Gastroesophageal sphincter (tissue), 4 donors: ENCODE results near the gene CASQ1. TPM values are rescaled to one million over a fixed set of nuclear protein-coding genes. Genes with fewer than 3 reads are reported as not detected.

Experiments
- ATAC-seq: fragments of 150-250 bp; one replicate; pipeline ENCODE4 v1.9.1; 2016; ENCODE audit warnings: mild to moderate bottlenecking, moderate library complexity
- H3K27ac ChIP-seq, 4 donors: fragments of 200-600 bp; sonication (generic) in 3 of 4; 1 replicate in 3 of 4; 2 replicates in 1 of 4; pipeline ENCODE4 v1.5.1; 2016 to 2019
- H3K27me3 ChIP-seq: fragments of 200-600 bp; sonication (generic); one replicate; pipeline ENCODE4 v1.5.1; 2019
- H3K36me3 ChIP-seq, 2 donors: fragments of 200-600 bp; sonication (generic); one replicate each; pipeline ENCODE4 v1.5.1; 2019; ENCODE audit warnings: control low read depth in 1 of 2
- H3K4me1 ChIP-seq, 3 donors: fragments of 200-600 bp; sonication (generic); 1 replicate in 2 of 3; 2 replicates in 1 of 3; pipeline ENCODE4 v1.5.1; 2016 to 2019; ENCODE audit warnings: control low read depth in 2 of 3
- H3K4me3 ChIP-seq, 2 donors: fragments of 200-600 bp; sonication (generic); one replicate each; pipeline ENCODE4 v1.5.1; 2019; ENCODE audit warnings: mild to moderate bottlenecking in 1 of 2, moderate library complexity in 1 of 2
- H3K9me3 ChIP-seq, 3 donors: fragments of 200-600 bp; sonication (generic); one replicate each; pipeline ENCODE4 v1.5.1; 2017 to 2019; ENCODE audit warnings: control low read depth in 2 of 3
- CTCF ChIP-seq, 4 experiments: fragments of 200-600 bp in 2 of 4; fragments of 450-650 bp in 2 of 4; sonication (generic) in 1 of 4; IDR thresholded peaks; one replicate each; pipeline ENCODE4 v1.5.1; 2017 to 2019; ENCODE audit warnings: antibody characterized with exemption in 4 of 4, mild to moderate bottlenecking in 2 of 4, moderate library complexity in 2 of 4
- EP300 ChIP-seq: sonication (generic); formaldehyde crosslinking; IDR thresholded peaks from one replicate; pipeline ENCODE4 v1.6.1; 2017; ENCODE audit warnings: antibody characterized with exemption, mild to moderate bottlenecking
- POLR2A ChIP-seq, 2 donors: fragments of 450-650 bp; IDR thresholded peaks; one replicate each; pipeline ENCODE4 v1.6.1; 2017; ENCODE audit warnings: antibody characterized with exemption in 2 of 2, mild to moderate bottlenecking in 2 of 2, moderate library complexity in 1 of 2
- POLR2AphosphoS5 ChIP-seq: sonication (generic); formaldehyde crosslinking; IDR thresholded peaks from one replicate; pipeline ENCODE4 v1.6.1; 2017; ENCODE audit warnings: antibody characterized with exemption
- WGBS, 2 donors: methylation state at CpG; one replicate each; pipeline ENCODE4 v1.1.5; 2018; ENCODE audit warnings: low coverage in 1 of 2; 5-methylcytosine and 5-hydroxymethylcytosine counted together
- total RNA-seq, 4 donors: library from RNA; depleted of rRNA; stranded (reverse); fragments of >200 nt; gene quantifications; one replicate each; pipeline ENCODE4 v1.1.0, GENCODE V29; 2016

Gene CASQ1
- total RNA-seq, 4 donors from 2014 or later = 1.3 to 8.8 (median 2.2) TPM

- Histone ChIP-seq H3K4me1 (no peaks in the 10 kb centered on the region), H3K27ac (no peak overlapping the region), H3K9me3 (no peaks in the 10 kb centered on the region), H3K4me3 (no peak overlapping the region), H3K27me3 (no peaks in the 10 kb centered on the region), H3K36me3 (no peaks in the 10 kb centered on the region)
- TF ChIP-seq CTCF (IDR thresholded peaks at IDR 0.05) (peak in 2 of 4 experiments; percentile 29 to 63), EP300 (no peak)
- 48 to 78% methylated on average over 2 to 3 of the region's 6 CpGs for WGBS, 2 donors
- ATAC-seq = no peak
Measured at GRCh38 chr1:160161965-160162705, 28.2 kb upstream of the CASQ1 start.

- no peaks in the 10 kb centered on the region for H3K4me1 ChIP-seq
- H3K4me3 ChIP-seq = no peak overlapping the region
- H3K36me3 ChIP-seq = no peaks in the 10 kb centered on the region
- no peaks in the 10 kb centered on the region for H3K9me3 ChIP-seq
- TF ChIP-seq EP300 (no peak), CTCF (IDR thresholded peaks at IDR 0.05) (no peak), POLR2AphosphoS5 (no peak), POLR2A (IDR thresholded peaks at IDR 0.05) (no peak)
- no peaks in the 10 kb centered on the region for H3K27me3 ChIP-seq
- ATAC-seq = no peak
- WGBS, 2 donors = 40 to 82% methylated on average over 1 to 2 of the region's 2 CpGs
- no peak overlapping the region for H3K27ac ChIP-seq
Measured at GRCh38 chr1:160162931-160163330, 27.4 kb upstream of the CASQ1 start.

GRCh38 chr1:160163615-160164014 is 26.8 kb upstream of the CASQ1 start:
- H3K36me3 ChIP-seq = no peaks in the 10 kb centered on the region
- H3K4me3 ChIP-seq = no peak overlapping the region
- no peaks in the 10 kb centered on the region for H3K4me1 ChIP-seq
- ATAC-seq = no peak
- WGBS, 2 donors = 83 to 100% methylated on average over 1 of the region's 1 CpG
- TF ChIP-seq POLR2AphosphoS5 (no peak), EP300 (no peak), POLR2A (IDR thresholded peaks at IDR 0.05) (no peak), CTCF (IDR thresholded peaks at IDR 0.05) (no peak)
- H3K27ac ChIP-seq = no peak overlapping the region
- H3K27me3 ChIP-seq = no peaks in the 10 kb centered on the region
- no peaks in the 10 kb centered on the region for H3K9me3 ChIP-seq

GRCh38 chr1:160164121-160164520 is 26.3 kb upstream of the CASQ1 start:
- H3K4me1 ChIP-seq = no peaks in the 10 kb centered on the region
- ATAC-seq = no peak
- no peaks in the 10 kb centered on the region for H3K27me3 ChIP-seq
- no peaks in the 10 kb centered on the region for H3K9me3 ChIP-seq
- no peak overlapping the region for H3K27ac ChIP-seq
- no peak for TF ChIP-seq EP300
- WGBS, 2 donors = 66 to 86% methylated on average over 9 to 10 of the region's 10 CpGs
- H3K36me3 ChIP-seq = no peaks in the 10 kb centered on the region
- no peak overlapping the region for H3K4me3 ChIP-seq

- Histone ChIP-seq H3K36me3 (no peaks in the 10 kb centered on the region), H3K9me3 (no peaks in the 10 kb centered on the region), H3K27me3 (no peaks in the 10 kb centered on the region), H3K4me1 (no peaks in the 10 kb centered on the region), H3K4me3 (no peak overlapping the region), H3K27ac (no peak overlapping the region)
- WGBS, 2 donors = 67 to 75% methylated on average over 3 to 9 of the region's 12 CpGs
- TF ChIP-seq POLR2A (IDR thresholded peaks at IDR 0.05) (no peak), POLR2AphosphoS5 (no peak), CTCF (IDR thresholded peaks at IDR 0.05) (no peak), EP300 (no peak)
- no peak for ATAC-seq
Measured at GRCh38 chr1:160166166-160166868, 24.1 kb upstream of the CASQ1 start.
